ENCODE measurements around the gene LGALS3BP.

The LGALS3BP gene

GRCh38 chr17:78999056-78999768, 19.5 kb upstream of the LGALS3BP start:
- TF ChIP-seq SPI1 (IDR thresholded peaks at IDR 0.05; ENCODE audit: borderline replicate concordance, low read depth), result no peak
- TF ChIP-seq GABPA (IDR thresholded peaks at IDR 0.05; ENCODE audit: low read depth), result no peak
- TF ChIP-seq POLR2AphosphoS5 (IDR thresholded peaks at IDR 0.05; ENCODE audit: low read depth), result no peak
- TF ChIP-seq, protein P1, sequence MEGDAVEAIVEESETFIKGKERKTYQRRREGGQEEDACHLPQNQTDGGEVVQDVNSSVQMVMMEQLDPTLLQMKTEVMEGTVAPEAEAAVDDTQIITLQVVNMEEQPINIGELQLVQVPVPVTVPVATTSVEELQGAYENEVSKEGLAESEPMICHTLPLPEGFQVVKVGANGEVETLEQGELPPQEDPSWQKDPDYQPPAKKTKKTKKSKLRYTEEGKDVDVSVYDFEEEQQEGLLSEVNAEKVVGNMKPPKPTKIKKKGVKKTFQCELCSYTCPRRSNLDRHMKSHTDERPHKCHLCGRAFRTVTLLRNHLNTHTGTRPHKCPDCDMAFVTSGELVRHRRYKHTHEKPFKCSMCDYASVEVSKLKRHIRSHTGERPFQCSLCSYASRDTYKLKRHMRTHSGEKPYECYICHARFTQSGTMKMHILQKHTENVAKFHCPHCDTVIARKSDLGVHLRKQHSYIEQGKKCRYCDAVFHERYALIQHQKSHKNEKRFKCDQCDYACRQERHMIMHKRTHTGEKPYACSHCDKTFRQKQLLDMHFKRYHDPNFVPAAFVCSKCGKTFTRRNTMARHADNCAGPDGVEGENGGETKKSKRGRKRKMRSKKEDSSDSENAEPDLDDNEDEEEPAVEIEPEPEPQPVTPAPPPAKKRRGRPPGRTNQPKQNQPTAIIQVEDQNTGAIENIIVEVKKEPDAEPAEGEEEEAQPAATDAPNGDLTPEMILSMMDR (IDR thresholded peaks at IDR 0.05; ENCODE audit: insufficient read depth, low read length), result no peak
- TF ChIP-seq, protein P2, sequence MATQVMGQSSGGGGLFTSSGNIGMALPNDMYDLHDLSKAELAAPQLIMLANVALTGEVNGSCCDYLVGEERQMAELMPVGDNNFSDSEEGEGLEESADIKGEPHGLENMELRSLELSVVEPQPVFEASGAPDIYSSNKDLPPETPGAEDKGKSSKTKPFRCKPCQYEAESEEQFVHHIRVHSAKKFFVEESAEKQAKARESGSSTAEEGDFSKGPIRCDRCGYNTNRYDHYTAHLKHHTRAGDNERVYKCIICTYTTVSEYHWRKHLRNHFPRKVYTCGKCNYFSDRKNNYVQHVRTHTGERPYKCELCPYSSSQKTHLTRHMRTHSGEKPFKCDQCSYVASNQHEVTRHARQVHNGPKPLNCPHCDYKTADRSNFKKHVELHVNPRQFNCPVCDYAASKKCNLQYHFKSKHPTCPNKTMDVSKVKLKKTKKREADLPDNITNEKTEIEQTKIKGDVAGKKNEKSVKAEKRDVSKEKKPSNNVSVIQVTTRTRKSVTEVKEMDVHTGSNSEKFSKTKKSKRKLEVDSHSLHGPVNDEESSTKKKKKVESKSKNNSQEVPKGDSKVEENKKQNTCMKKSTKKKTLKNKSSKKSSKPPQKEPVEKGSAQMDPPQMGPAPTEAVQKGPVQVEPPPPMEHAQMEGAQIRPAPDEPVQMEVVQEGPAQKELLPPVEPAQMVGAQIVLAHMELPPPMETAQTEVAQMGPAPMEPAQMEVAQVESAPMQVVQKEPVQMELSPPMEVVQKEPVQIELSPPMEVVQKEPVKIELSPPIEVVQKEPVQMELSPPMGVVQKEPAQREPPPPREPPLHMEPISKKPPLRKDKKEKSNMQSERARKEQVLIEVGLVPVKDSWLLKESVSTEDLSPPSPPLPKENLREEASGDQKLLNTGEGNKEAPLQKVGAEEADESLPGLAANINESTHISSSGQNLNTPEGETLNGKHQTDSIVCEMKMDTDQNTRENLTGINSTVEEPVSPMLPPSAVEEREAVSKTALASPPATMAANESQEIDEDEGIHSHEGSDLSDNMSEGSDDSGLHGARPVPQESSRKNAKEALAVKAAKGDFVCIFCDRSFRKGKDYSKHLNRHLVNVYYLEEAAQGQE (IDR thresholded peaks at IDR 0.05; ENCODE audit: insufficient replicate concordance, low read depth), result no peak
- H3K27me3 ChIP-seq (ENCODE audit: insufficient read depth, poor library complexity, severe bottlenecking), result no peaks in the 10 kb centered on the region
- no peak overlapping the region for H3K4me3 ChIP-seq (replicated peaks; ENCODE audit: insufficient read depth, low read length)
- no peak overlapping the region for H3K27ac ChIP-seq (replicated peaks)
- DNase-seq (ENCODE audit: low read depth in 1 of 2, low spot score in 1 of 2), result no peak

GRCh38 chr17:78998311-78999055, 18.8 kb upstream of the LGALS3BP start:
- no peak overlapping the region for H3K27ac ChIP-seq (replicated peaks)
- no peaks in the 10 kb centered on the region for H3K27me3 ChIP-seq (ENCODE audit: insufficient read depth, poor library complexity, severe bottlenecking)
- H3K4me3 ChIP-seq (replicated peaks; ENCODE audit: insufficient read depth, low read length), result no peak overlapping the region
- TF ChIP-seq GABPA (IDR thresholded peaks at IDR 0.05; ENCODE audit: low read depth), result no peak
- TF ChIP-seq, protein P1 (IDR thresholded peaks at IDR 0.05; ENCODE audit: insufficient read depth, low read length), result no peak
- no peak for DNase-seq (ENCODE audit: low read depth in 1 of 2, low spot score in 1 of 2)

- TF ChIP-seq SPI1 (IDR thresholded peaks at IDR 0.05; ENCODE audit: borderline replicate concordance, low read depth), result no peak
- TF ChIP-seq GABPA (IDR thresholded peaks at IDR 0.05; ENCODE audit: low read depth), result no peak
- TF ChIP-seq, protein P1 (IDR thresholded peaks at IDR 0.05; ENCODE audit: insufficient read depth, low read length), result no peak
- TF ChIP-seq, protein P2 (IDR thresholded peaks at IDR 0.05; ENCODE audit: insufficient replicate concordance, low read depth), result no peak
- no peak for TF ChIP-seq POLR2AphosphoS5 (IDR thresholded peaks at IDR 0.05; ENCODE audit: low read depth)
- no peak overlapping the region for H3K4me3 ChIP-seq (replicated peaks; ENCODE audit: insufficient read depth, low read length)
- no peak overlapping the region for H3K27ac ChIP-seq (replicated peaks)
- DNase-seq (ENCODE audit: low read depth in 1 of 2, low spot score in 1 of 2), result no peak
- no peaks in the 10 kb centered on the region for H3K27me3 ChIP-seq (ENCODE audit: insufficient read depth, poor library complexity, severe bottlenecking)
These were observed 18.2 kb upstream of the LGALS3BP start for GRCh38 chr17:78997881-78998280.

All from HL-60 (cell line).